OCI-LY1 (cell line): ENCODE data around the gene ZSWIM7.
A peak's percentile ranks its signal among the peaks of the same experiment; 100 is the strongest.

Experiments used
- H2AFZ ChIP-seq: fragments of 200-600 bp; sonication (generic), shearing (Covaris generic); 2 replicates; pipeline ENCODE4 v1.6.0; 2014; ENCODE audit warnings: antibody characterized with exemption, mild to moderate bottlenecking, low read length
- H3F3A ChIP-seq: fragments of 200-600 bp; sonication (generic), shearing (Covaris generic); 2 replicates; pipeline ENCODE4 v1.6.0; 2014; ENCODE audit warnings: mild to moderate bottlenecking, antibody characterized with exemption, low read length, moderate library complexity; ENCODE audit not compliant: insufficient read depth
- H3K27ac ChIP-seq: fragments of 200-600 bp; sonication (generic); 2 replicates; pipeline ENCODE4 v1.5.1; 2014; ENCODE audit warnings: low read length, mixed run types, mild to moderate bottlenecking, low read depth; ENCODE audit not compliant: poor library complexity, severe bottlenecking
- H3K27me3 ChIP-seq: fragments of 200-600 bp; sonication (generic); 2 replicates; pipeline ENCODE4 v1.6.0; 2014; ENCODE audit warnings: antibody characterized with exemption, mild to moderate bottlenecking, low read length, moderate library complexity; ENCODE audit not compliant: insufficient read depth
- H3K36me3 ChIP-seq: fragments of 200-600 bp; sonication (generic); 2 replicates; pipeline ENCODE4 v1.6.1; 2014; ENCODE audit warnings: mild to moderate bottlenecking, antibody characterized with exemption, low read length, moderate library complexity, mixed read lengths; ENCODE audit not compliant: insufficient read depth
- H3K4me1 ChIP-seq: fragments of 200-600 bp; sonication (generic); 2 replicates; pipeline ENCODE4 v1.5.1; 2014; ENCODE audit warnings: mild to moderate bottlenecking, low read length, moderate library complexity; ENCODE audit not compliant: insufficient read depth, severe bottlenecking
- H3K4me2 ChIP-seq: fragments of 200-600 bp; sonication (generic), shearing (Covaris generic); 2 replicates; pipeline ENCODE4 v1.6.1; 2014; ENCODE audit warnings: low read length
- H3K4me3 ChIP-seq: fragments of 200-600 bp; sonication (generic); 2 replicates; pipeline ENCODE4 v1.5.1; 2014; ENCODE audit warnings: low read length, low read depth, mild to moderate bottlenecking, mixed read lengths; ENCODE audit not compliant: poor library complexity, severe bottlenecking
- H3K79me2 ChIP-seq: fragments of 200-600 bp; shearing (Covaris generic); 2 replicates; pipeline ENCODE4 v1.6.1; 2016; ENCODE audit warnings: mixed run types, low read length, mixed read lengths; ENCODE audit not compliant: insufficient read depth
- H3K9ac ChIP-seq: fragments of 200-600 bp; sonication (generic), shearing (Covaris generic); 2 replicates; pipeline ENCODE4 v1.6.1; 2014; ENCODE audit warnings: mild to moderate bottlenecking, low read length, mixed read lengths
- H3K9me2 ChIP-seq: fragments of 200-600 bp; sonication (generic), shearing (Covaris generic); 2 replicates; pipeline ENCODE4 v1.6.1; 2014; ENCODE audit warnings: low read depth, mild to moderate bottlenecking, low read length, mixed read lengths
- H3K9me3 ChIP-seq: fragments of 200-600 bp; shearing (Covaris generic); 2 replicates; pipeline ENCODE4 v1.6.1; 2014; ENCODE audit warnings: low read length, mixed read lengths
- H4K20me1 ChIP-seq: fragments of 200-600 bp; sonication (generic), shearing (Covaris generic); 2 replicates; pipeline ENCODE4 v1.6.0; 2016; ENCODE audit warnings: mild to moderate bottlenecking, low read length; ENCODE audit not compliant: insufficient read depth
- CTCF ChIP-seq: fragments of 200-600 bp; sonication (generic), shearing (Covaris generic); IDR thresholded peaks from 2 replicates; pipeline ENCODE4 v1.5.1; 2017; ENCODE audit warnings: mild to moderate bottlenecking, antibody characterized with exemption, low read length, moderate library complexity, mixed read lengths
- EZH2 ChIP-seq: fragments of 200-600 bp; sonication (generic), shearing (Covaris generic); IDR thresholded peaks from 2 replicates; pipeline ENCODE4 v1.8.0; 2017; ENCODE audit warnings: borderline replicate concordance, mixed run types, mild to moderate bottlenecking, antibody characterized with exemption, low read length, moderate library complexity, mixed read lengths

The ZSWIM7 gene

GRCh38 chr17:15999141-15999973 is at the start of gene ZSWIM7, which contains the start of gene TTC19:
ZSWIM7 (minus strand) TSS chr17:15999704; CDS start chr17:15999594, 110 bp downstream.
TTC19 (plus strand) TSS chr17:15999824; CDS start chr17:15999849, 25 bp downstream.
- H3K79me2 ChIP-seq = peaks cover 15% of the 10 kb centered on the region
- no peaks in the 10 kb centered on the region for H3K9me2 ChIP-seq
- peaks cover 3% of the 10 kb centered on the region; the same call in 1 of the 2 replicates for H3F3A ChIP-seq
- H2AFZ ChIP-seq = no peak within 1 kb of the TSS
- H3K36me3 ChIP-seq = peaks cover 36% of the 10 kb centered on the region
- TF ChIP-seq CTCF (no peak), EZH2 (no peak)
- no peaks in the 10 kb centered on the region for H3K27me3 ChIP-seq
- peak within 1 kb of the TSS; percentile 69 for H3K9ac ChIP-seq
- H3K9me3 ChIP-seq = no peaks in the 10 kb centered on the region; the same call in 1 of the 2 replicates
- H3K4me1 ChIP-seq = peaks cover 13% of the 10 kb centered on the region
- peak within 1 kb of the TSS; percentile 82 for H3K27ac ChIP-seq
- no peaks in the 10 kb centered on the region for H4K20me1 ChIP-seq
- peak within 1 kb of the TSS; percentile 70 for H3K4me3 ChIP-seq
- H3K4me2 ChIP-seq = peak within 1 kb of the TSS; percentile 76

- H3K27ac ChIP-seq = no peak overlapping the region
- no peak overlapping the region for H3K4me2 ChIP-seq
- H3K4me3 ChIP-seq = no peak overlapping the region
- no peak overlapping the region for H2AFZ ChIP-seq
- no peaks in the 10 kb centered on the region for H3K4me1 ChIP-seq
- peaks cover 65% of the 10 kb centered on the region for H3K36me3 ChIP-seq
- H3K9me3 ChIP-seq = no peaks in the 10 kb centered on the region
- no peaks in the 10 kb centered on the region for H3K79me2 ChIP-seq
- H3K9me2 ChIP-seq = no peaks in the 10 kb centered on the region
- no peaks in the 10 kb centered on the region for H3F3A ChIP-seq
- no peak overlapping the region for H3K9ac ChIP-seq
- H4K20me1 ChIP-seq = no peaks in the 10 kb centered on the region
- no peak for TF ChIP-seq EZH2
- TF ChIP-seq CTCF = no peak
- no peaks in the 10 kb centered on the region for H3K27me3 ChIP-seq
Observed at GRCh38 chr17:16048811-16049449, 49.4 kb upstream of the ZSWIM7 start.

- no peaks in the 10 kb centered on the region for H3K9me2 ChIP-seq
- no peaks in the 10 kb centered on the region for H3F3A ChIP-seq
- no peak overlapping the region for H3K4me3 ChIP-seq
- peaks cover 67% of the 10 kb centered on the region for H3K36me3 ChIP-seq
- no peaks in the 10 kb centered on the region for H3K79me2 ChIP-seq
- H3K27ac ChIP-seq = no peak overlapping the region
- no peak overlapping the region for H2AFZ ChIP-seq
- no peaks in the 10 kb centered on the region for H3K9me3 ChIP-seq
- no peaks in the 10 kb centered on the region for H3K4me1 ChIP-seq
- no peak overlapping the region for H3K9ac ChIP-seq
- no peaks in the 10 kb centered on the region for H3K27me3 ChIP-seq
- H4K20me1 ChIP-seq = no peaks in the 10 kb centered on the region
- H3K4me2 ChIP-seq = no peak overlapping the region
- TF ChIP-seq EZH2 (no peak), CTCF (no peak)
Observed at GRCh38 chr17:16046966-16047365, 47.5 kb upstream of the ZSWIM7 start.
